Activated CD4-positive, CD25-positive, alpha-beta regulatory T cell treated with anti-CD3 and anti-CD28 coated beads, Interleukin-2, amount 50 U/mL, for 72 hours (primary cell): ENCODE measurements around the gene GPI.
"Not testable (repeated sequence)": the region's sequence is repeated elsewhere in the genome, so short reads cannot be mapped to it uniquely, and the experiment has no call there.

Source experiments
- DNase-seq: peaks from one replicate; pipeline ENCODE4 v3.0.0; 2021

GPI gene

DNA sequence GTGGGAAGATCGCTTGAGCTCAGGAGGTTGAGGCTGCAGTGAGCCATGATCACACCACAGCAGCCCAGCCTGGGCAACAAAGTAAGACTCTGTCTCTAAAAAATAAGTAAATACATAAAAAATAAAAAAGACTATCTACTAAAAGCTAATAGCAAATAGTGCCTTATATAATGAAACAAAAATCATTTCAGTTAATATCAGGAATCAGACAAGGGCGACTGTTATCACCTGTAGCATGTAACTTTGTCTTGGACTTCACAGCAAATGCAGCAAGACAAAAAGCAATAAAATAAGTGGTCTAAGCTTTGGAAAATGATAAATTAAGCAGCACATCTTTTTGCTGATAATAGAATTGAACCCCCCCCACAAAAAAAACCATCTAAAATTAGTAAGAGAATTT is 21.2 kb upstream of the GPI start:
- DNase-seq: no peak

GRCh38 chr19:34345947-34346351 is 19.0 kb upstream of the GPI start:
- DNase-seq: peak; percentile 72

DNA sequence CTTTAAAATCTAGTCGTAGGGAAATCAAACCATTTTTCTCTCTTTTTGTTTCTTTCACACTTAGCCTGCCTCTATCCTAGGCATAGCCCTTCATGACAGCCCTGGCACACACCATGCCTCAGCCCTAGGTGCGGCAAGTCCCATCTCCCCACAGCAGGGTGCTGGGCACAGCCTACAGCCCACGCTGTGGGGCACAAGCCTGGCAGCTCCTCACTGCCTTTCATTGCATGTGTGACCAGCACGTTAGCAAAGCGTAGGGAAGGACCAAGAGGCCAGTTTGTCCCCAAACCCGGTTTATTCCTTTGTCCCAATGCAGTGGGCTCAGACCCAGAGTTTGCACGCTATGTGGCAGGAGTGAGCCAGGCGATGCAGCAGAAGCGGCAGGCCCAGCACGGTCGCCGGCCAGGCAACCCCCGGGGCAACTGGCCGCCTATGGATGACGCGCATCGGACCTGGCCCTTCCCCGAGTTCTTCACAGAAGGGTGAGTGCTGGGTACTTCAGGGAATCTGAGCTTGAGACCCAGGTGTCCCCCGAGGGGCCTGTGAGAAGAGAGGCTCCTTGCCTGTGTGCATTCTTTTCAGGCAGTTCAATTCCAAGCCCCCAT is 17.3 kb upstream of the GPI start:
- no peak for DNase-seq

GRCh38 chr19:34348899-34349487 is 16.0 kb upstream of the GPI start:
- DNase-seq: no peak

DNA sequence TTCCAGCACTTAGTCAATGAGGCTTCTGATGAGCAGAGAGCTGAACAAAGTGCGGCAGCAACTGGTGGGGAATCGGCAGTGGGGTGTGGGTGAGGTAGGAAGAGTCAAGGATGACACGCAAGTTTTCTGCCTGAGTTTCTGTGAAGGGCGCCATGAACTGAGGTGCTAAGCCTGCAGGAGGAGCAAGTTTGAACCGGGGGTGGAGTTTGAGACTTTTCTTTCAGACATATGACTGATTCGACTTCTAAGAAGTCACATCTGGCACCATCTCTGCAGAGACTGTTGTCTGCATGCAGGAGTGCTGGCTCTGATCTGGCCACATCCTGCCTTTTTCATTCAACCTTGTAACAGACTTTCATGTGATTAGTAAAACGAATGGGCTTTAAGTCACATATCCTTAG is 14.8 kb upstream of the GPI start:
- DNase-seq: peak; percentile 59

DNA sequence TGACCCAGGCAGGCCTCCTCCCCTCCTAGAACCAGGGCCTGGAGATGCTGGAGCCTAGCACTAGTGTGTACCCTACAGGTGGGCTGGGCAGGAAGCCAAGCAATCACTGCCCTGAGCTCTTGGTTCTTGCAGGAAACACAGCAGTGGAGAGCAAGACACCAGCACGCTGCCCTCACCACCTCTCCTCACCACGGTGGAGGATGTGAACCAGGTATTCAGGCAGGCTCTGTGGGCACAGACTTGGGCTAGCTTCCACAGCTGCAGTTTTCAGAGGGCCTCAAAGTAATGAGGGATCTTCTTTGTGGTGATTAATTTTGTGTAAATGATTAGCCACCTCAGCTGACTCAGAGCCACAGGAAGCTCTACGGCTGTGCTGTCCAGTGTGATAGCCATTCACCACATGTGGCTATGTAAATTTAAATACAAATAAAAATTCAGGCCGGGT is 13.6 kb upstream of the GPI start:
- DNase-seq: no peak

DNA sequence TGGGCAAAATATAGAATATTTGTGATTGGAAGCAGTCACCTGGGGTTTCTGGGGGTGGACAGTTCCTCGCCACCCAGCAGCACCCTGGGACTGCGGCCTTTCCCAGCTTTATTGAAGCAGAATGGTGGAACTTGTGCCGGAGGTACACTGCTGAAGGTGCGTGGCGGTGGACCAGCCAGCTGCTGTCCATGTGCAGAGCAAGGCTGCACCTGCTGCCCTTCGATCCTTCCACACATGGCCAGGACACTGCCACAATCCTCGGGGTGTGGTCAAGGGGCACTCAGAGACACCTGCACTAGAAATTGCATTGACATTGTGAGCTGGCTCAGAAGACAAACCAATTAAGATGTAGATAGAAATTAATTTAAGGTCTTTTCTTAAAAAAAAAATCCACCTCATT is 11.4 kb upstream of the GPI start:
- DNase-seq: no peak

DNA sequence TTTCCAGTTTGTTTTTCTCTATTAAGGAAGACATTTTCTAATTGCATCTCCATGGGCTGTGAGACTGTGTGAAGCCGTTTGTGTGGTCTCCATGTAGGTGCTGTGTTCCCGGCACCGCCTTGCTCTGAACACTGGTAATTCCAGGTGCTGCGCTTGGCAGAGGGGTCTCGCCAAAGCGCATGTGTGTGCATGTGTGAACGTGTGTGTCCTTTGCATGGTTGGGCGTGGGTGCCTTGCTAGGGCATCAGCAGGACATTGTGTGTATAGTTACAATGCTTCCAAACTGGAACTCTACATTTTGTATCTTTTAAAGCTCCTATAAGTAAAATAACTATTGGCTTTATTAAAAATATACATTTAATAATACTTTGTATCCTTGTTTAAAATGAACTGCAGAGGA is 9.8 kb upstream of the GPI start:
- no peak for DNase-seq

- no peak for DNase-seq
Measured at GRCh38 chr19:34356875-34357274, 8.1 kb upstream of the GPI start.

GRCh38 chr19:34357431-34357830 is 7.6 kb upstream of the GPI start:
- DNase-seq: no peak

DNA sequence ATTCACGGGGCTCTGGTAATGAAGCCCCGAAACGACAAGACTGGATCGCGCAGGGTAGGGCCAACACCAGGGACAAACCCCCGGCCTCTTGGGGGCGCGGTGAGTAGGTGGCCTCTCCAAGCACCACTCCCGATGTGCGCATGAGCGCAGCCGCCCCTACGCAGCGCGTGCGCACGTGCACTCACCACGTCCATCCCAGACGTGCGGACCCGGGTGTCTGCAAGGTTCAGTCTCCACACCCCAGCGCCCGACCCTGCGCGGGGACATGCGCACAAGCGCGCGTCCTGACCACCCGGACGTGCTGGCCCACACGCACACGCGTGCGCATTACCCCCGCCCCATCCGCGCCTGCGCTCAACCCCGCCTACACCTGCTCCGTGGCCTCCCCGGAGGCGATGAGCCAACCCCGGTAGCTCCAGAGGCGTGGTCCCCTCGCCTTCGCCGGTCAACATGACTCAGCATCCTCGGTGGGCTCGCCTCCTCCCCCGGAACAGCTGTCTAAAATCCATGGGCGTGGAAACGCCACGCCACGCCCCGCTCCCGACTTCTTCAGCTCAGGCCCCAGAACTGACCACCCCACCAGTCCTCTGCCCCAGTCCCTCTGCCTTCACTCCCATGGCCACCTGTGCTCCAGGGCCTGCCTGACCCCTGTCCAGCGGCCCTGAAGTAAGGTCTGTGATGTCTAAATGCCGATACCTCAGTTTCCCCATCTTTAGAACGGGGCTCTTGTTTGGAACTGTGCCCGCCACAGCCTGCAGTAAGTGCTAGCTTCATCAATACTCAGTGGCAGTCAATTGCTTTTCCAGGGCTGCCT is 5.6 kb upstream of the GPI start:
- DNase-seq: peak; percentile 97

DNA sequence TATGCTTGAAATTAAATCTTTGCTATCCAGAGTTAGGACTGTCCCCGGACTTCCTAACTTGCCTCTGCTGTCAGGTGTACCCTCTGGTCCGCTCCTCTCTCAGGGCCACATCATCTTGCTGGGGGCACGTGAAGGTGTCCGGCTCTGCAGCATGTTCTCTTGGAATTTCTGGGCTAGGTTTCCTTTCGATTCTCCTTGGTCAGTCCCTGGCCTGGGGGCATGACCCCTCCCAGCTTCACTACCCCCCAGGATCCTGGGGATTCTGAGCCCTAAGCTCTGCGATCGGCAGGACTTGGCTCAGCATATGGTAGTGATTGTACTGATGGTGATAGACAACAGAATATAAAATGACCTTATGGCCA is 5.1 kb upstream of the GPI start:
- DNase-seq: no peak

DNA sequence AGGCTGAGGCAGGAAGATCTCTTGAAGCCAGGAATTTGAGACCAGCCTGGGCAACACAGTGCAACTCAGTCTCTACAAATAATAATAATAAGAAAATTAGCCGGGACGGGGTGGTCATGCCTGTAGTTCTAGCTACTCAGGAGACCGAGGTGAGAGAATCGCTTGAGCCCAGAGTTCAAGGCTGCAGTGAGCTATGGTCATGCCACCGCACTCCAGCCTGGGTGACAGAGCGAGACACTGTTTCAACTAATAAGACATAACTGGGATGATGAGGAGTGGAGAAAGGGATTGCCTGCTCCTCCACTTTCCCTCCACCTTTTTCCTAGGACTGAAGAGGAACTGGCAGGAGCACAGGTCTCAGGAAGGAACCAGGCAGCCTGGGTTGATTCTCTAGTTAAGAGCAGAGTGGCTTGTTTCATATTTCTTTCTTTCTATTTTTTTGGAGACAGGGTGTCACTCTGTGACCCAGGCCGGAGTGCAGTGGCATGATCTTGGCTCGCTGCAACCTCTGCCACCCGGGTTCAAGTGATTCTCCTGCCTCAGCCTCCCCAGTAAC is 4.6 kb upstream of the GPI start:
- no peak for DNase-seq

GRCh38 chr19:34362679-34363069 is 2.3 kb upstream of the GPI start:
- DNase-seq: no peak

DNA sequence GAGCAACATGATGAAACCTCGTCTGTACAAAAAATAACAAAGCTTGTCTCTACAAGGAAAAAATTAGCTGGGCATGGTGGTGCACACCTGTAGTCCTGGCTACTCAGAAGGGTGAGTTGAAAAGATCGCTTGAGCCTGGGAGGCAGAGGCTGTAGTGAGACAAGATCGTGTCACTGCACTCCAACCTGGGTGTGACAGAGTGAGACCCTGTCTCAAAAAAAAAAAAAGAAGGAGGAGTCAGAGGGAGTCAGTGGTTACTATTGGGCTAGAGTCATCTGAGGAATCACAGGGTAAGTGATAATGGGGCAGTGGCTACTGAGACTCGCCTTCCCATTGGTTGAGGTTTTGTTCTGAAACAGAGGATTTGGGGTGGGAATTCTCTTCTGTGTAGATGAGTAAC is 1.9 kb upstream of the GPI start:
- DNase-seq: no peak

DNA sequence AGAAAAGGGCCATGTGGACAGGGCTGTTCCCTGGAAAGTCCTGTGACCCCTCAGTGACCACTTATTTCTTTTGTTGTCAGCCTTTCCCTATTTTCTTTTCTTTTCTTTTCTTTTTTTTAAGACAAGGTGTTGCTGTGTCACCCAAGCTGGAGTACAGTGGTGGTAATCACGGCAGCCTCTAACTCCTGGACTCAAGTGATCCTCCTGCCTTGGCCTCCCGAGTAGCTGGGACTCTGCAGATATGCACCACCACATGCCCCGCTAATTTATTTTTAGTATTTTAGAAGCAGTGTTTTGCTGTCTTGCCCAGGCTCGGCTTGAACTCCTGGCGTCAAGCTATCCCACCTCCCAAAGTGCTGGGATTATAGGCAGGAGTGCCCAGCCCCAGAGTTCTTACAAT is 1.1 kb upstream of the GPI start:
- DNase-seq: no peak

- no peak for DNase-seq
Measured at GRCh38 chr19:34364462-34364829, 550 bp upstream of the GPI start.

- no peak for DNase-seq
Measured at GRCh38 chr19:34365463-34366401, 736 bp downstream of the GPI start.

DNA sequence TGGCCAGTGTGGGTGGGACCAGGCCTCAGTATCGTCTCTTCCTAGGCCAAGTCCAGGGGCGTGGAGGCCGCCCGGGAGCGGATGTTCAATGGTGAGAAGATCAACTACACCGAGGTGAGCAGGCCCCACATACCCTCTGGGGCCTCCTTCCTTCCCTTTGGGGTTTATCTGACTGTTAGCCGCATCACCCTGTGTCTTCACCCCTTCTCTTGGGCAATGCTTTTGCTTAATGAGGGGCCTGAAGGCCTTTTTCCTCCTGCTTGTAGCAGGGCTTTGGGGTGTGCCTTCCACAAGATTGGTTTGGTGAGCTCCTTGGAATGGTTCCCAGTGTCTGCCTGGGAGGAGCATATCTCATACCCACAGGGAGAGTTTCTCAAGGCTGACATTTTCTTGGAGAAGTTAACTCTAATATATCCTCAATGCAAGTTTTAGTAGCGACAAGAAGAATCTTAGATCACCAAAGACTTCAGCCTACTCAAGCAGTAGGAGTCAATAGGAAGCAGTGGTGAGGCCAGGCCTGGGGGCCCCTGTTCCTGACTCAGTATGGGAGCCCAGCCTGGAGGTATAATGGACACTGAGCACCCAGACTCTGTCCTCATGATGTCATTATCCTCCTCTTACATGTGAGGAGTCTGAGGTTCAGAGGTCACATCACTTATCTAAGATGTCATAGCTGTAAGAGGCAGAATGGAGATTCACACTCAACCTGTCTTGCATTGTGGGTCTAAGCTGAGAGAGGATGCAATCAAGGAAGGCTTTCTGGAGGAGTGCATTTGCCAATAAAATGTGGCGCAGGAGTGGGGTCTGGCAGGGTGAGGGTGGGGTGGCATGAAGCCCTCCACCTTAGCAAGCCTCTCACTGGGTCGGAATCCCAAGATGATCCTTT is 2.0 kb downstream of the GPI start:
- no peak for DNase-seq

- no peak for DNase-seq
Measured at GRCh38 chr19:34367624-34367957, 2.6 kb downstream of the GPI start.

- DNase-seq: no peak
Measured at GRCh38 chr19:34368338-34368737, 3.3 kb downstream of the GPI start.

- not testable (repeated sequence) for DNase-seq
Measured at GRCh38 chr19:34369166-34369565, 4.2 kb downstream of the GPI start.
